ENCODE results near the gene SELENON. TPM values are rescaled to one million over a fixed set of nuclear protein-coding genes. Genes with fewer than 3 reads are reported as not detected.

The SELENON gene
- total and polyA plus RNA-seq, 2 of the 8 experiments (the other 6 are each of a cell fraction or from before 2014, with no cell fraction given), result 43.0 to 77.6 TPM

DNA sequence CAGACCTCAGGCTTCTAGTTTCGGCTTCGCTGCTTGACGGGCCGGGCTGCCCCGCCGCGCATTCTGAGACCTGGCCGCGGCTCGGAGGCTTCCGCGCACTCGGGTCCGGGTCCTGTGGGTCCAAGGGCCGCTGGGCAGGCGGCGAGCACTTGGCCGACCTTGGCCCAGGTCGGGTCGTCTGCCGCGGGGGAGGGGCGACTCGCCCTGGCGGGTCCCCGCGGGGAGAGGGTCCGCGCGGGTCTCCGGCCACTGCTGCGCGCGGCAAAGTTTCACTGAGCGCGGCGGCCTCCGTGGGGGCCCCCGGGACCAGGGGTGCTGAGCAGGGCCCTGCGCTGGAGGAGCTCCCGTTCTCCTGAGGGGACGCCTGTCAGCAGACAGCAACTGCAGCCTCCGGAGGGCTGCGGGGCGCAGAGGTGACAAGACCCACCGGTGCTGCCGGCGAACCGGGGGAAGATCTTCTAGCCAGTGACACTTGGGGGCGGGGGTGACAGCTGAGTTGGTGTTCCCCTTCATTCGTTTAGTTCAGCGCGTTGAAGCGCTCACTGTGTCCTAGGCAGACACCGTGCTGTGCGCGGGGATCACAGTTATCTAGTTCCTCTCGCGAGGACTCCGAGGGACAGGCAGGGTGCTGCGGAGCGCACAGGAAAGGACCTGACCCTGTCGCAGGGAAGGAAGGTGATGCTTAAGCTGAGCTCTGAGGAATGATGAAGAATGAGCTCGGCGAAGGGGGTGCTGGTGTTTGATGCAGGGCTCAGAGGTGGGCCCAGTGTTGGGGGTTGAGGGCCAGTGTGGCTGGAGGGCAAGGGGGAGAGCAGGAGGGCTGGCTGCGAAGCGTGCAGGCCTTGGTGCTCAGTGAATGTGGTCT is 20.5 kb downstream of the SELENON start:
- 0 out of 2 replicates have a peak overlapping the region, but pooled peaks have one; percentile 71 for H4K8ac ChIP-seq (ENCODE audit: extremely low read depth, insufficient read depth, low read length)
- CTCF ChIA-PET (ENCODE audit: partially characterized antibody), result interaction anchor here (0.7 to 2.7 kb wide), 12 partner anchors 9 to 393 kb away, joined by 3 to 11 read pairs (median 3); partner anchors contain the start of gene PAFAH2
- H2BK12ac ChIP-seq (ENCODE audit: low read depth, low read length), result no peak overlapping the region
- H2BK20ac ChIP-seq (ENCODE audit: low read length), result no peak overlapping the region
- FAIRE-seq (no peak), DNase-seq (ENCODE audit: low read depth in 1 of 2, low spot score in 2 of 2) (peak in 1 of 2 experiments; percentile 74)
- H2BK15ac ChIP-seq (ENCODE audit: low read length), result no peak overlapping the region
- H3K4me2 ChIP-seq (ENCODE audit: insufficient read depth in 1 of 2, low read depth in 2 of 2, low read length in 2 of 2), result peak overlapping the region; percentile 90 to 93
- H3K79me2 ChIP-seq (ENCODE audit: control insufficient read depth in 1 of 2, insufficient read depth in 2 of 2, low read length in 2 of 2), result peaks cover 0 to 3% of the 10 kb centered on the region in 2 experiments; a peak in 1 of 4 replicates
- H2BK120ac ChIP-seq (replicated peaks; ENCODE audit: low read depth, low read length), result no peak overlapping the region
- H3K23me2 ChIP-seq (ENCODE audit: low read depth, low read length), result peaks cover 12% of the 10 kb centered on the region
- H3K27ac ChIP-seq (ENCODE audit: low read depth, low read length), result peak overlapping the region; percentile 31; the same call in 1 of the 2 replicates
- no peak overlapping the region for H3K4ac ChIP-seq (replicated peaks; ENCODE audit: insufficient read length, low read depth, low read length)
- peak overlapping the region; percentile 75 to 85 (median 80) for H3K4me3 ChIP-seq (ENCODE audit: extremely low read depth in 1 of 4, insufficient read depth in 2 of 4, low read depth in 3 of 4, low read length in 4 of 4)
- H3K9ac ChIP-seq (replicated peaks in 1 of 4; ENCODE audit: extremely low read depth in 1 of 4, low read depth in 3 of 4, low read length in 3 of 4), result peak overlapping the region; percentile 7 to 58 (median 48); a peak in 6 of 7 replicates
- H3K56ac ChIP-seq (replicated peaks; ENCODE audit: insufficient read length, low read depth, low read length), result no peak overlapping the region
- peak overlapping the region; percentile 47; the same call in 1 of the 2 replicates for H2BK5ac ChIP-seq (ENCODE audit: low read depth, low read length)
- H2AFZ ChIP-seq (ENCODE audit: low read length), result no peak overlapping the region
- POLR2A ChIA-PET (ENCODE audit: partially characterized antibody), result interaction anchor here (0.6 to 5.5 kb wide), 22 partner anchors 9 to 390 kb away, joined by 3 to 32 read pairs (median 3); partner anchors contain the start of genes MACO1, PAFAH2 and PAQR7
- H3K9me3 ChIP-seq (ENCODE audit: insufficient read depth in 2 of 2, low read depth in 1 of 2, low read length in 1 of 2), result no peaks in the 10 kb centered on the region
- peaks cover 11 to 13% of the 10 kb centered on the region in 2 experiments for H4K20me1 ChIP-seq (replicated peaks in 1 of 2; ENCODE audit: control insufficient read depth in 1 of 2, insufficient read depth in 2 of 2, low read length in 2 of 2)
- peak overlapping the region; percentile 38 for H4K5ac ChIP-seq (ENCODE audit: insufficient read length, low read depth, low read length)
- no peak overlapping the region for H3K14ac ChIP-seq (ENCODE audit: insufficient read length)
- H3K79me1 ChIP-seq (ENCODE audit: low read depth, low read length), result peaks cover 8% of the 10 kb centered on the region; the same call in 1 of the 2 replicates
- no peak overlapping the region for H3K23ac ChIP-seq (ENCODE audit: insufficient read length)
- H3K27me3 ChIP-seq (replicated peaks in 1 of 4; ENCODE audit: control insufficient read depth in 3 of 4, extremely low read depth in 1 of 4, insufficient read depth in 3 of 4, low read length in 3 of 4), result peaks cover 0 to 6% (median 2%) of the 10 kb centered on the region in 4 experiments; a peak in 4 of 7 replicates
- WGBS, 2 experiments (ENCODE audit: extremely low coverage in 1 of 2, insufficient coverage in 1 of 2, insufficient read length in 1 of 2, insufficient replicate concordance in 2 of 2, low coverage in 1 of 2, low lambda C conversion rate in 2 of 2, missing lambda C conversion rate in 1 of 2), result 7% methylated on average over 51 of the region's 67 CpGs; no CpG with 5 or more reads in 1 of the 2 experiments
- H3K36me3 ChIP-seq (ENCODE audit: control insufficient read depth in 2 of 4, insufficient read depth in 4 of 4, low read length in 3 of 4), result no peaks in the 10 kb centered on the region; a peak in 1 of 8 replicates
- no peak overlapping the region for H2AK5ac ChIP-seq (ENCODE audit: low read depth, low read length)
- peaks cover 12 to 25% (median 15%) of the 10 kb centered on the region in 4 experiments for H3K4me1 ChIP-seq (replicated peaks in 1 of 4; ENCODE audit: control insufficient read depth in 3 of 4, insufficient read depth in 4 of 4, low read length in 3 of 4)
- H3K18ac ChIP-seq (ENCODE audit: extremely low read depth, low read length), result 0 out of 2 replicates have a peak overlapping the region, but pooled peaks have one; percentile 25
- peak overlapping the region; percentile 31 for H4K91ac ChIP-seq (replicated peaks; ENCODE audit: insufficient read length, low read length)
- TF ChIP-seq KDM4A (IDR thresholded peaks at IDR 0.05; ENCODE audit: low read depth, low read length, severe bottlenecking) (peak; percentile 18), EGR1 (IDR thresholded peaks at IDR 0.05; ENCODE audit: borderline replicate concordance, low read depth, low read length) (no peak), CEBPB (IDR thresholded peaks at IDR 0.05; ENCODE audit: low read depth, low read length) (no peak)
- TF ChIP-seq, protein P1, sequence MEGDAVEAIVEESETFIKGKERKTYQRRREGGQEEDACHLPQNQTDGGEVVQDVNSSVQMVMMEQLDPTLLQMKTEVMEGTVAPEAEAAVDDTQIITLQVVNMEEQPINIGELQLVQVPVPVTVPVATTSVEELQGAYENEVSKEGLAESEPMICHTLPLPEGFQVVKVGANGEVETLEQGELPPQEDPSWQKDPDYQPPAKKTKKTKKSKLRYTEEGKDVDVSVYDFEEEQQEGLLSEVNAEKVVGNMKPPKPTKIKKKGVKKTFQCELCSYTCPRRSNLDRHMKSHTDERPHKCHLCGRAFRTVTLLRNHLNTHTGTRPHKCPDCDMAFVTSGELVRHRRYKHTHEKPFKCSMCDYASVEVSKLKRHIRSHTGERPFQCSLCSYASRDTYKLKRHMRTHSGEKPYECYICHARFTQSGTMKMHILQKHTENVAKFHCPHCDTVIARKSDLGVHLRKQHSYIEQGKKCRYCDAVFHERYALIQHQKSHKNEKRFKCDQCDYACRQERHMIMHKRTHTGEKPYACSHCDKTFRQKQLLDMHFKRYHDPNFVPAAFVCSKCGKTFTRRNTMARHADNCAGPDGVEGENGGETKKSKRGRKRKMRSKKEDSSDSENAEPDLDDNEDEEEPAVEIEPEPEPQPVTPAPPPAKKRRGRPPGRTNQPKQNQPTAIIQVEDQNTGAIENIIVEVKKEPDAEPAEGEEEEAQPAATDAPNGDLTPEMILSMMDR (IDR thresholded peaks at IDR 0.05; ENCODE audit: control extremely low read depth in 1 of 3, insufficient read depth in 1 of 3, low read depth in 1 of 3, low read length in 3 of 3), result no peak
- TF ChIP-seq, protein P2, sequence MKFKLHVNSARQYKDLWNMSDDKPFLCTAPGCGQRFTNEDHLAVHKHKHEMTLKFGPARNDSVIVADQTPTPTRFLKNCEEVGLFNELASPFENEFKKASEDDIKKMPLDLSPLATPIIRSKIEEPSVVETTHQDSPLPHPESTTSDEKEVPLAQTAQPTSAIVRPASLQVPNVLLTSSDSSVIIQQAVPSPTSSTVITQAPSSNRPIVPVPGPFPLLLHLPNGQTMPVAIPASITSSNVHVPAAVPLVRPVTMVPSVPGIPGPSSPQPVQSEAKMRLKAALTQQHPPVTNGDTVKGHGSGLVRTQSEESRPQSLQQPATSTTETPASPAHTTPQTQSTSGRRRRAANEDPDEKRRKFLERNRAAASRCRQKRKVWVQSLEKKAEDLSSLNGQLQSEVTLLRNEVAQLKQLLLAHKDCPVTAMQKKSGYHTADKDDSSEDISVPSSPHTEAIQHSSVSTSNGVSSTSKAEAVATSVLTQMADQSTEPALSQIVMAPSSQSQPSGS (IDR thresholded peaks at IDR 0.05; ENCODE audit: low read length), result no peak

Measured in H1 (cell line).